Karpas-422 (cell line): ENCODE measurements around the gene RPUSD4. TPM values are rescaled to one million over a fixed set of nuclear protein-coding genes. Genes with fewer than 3 reads are reported as not detected.

ENCODE experiments used
- DNase-seq: peaks from one replicate; pipeline ENCODE4 v3.0.0-alpha.2; 2015
- H2AFZ ChIP-seq: fragments of 200-600 bp; sonication (generic); 2 replicates; pipeline ENCODE4 v1.6.1; 2014; ENCODE audit warnings: antibody characterized with exemption, low read length, mixed read lengths
- H3K27ac ChIP-seq: fragments of 200-600 bp; sonication (generic); 2 replicates; pipeline ENCODE4 v1.5.1; 2014; ENCODE audit warnings: mild to moderate bottlenecking, low read length, moderate library complexity
- H3K27me3 ChIP-seq: fragments of 200-600 bp; sonication (generic); 2 replicates; pipeline ENCODE4 v1.6.1; 2014; ENCODE audit warnings: low read length, mixed read lengths
- H3K36me3 ChIP-seq: fragments of 200-600 bp; sonication (generic); 2 replicates; pipeline ENCODE4 v1.6.1; 2014; ENCODE audit warnings: low read length, mixed read lengths; ENCODE audit not compliant: insufficient read depth
- H3K4me1 ChIP-seq: fragments of 200-600 bp; sonication (generic); 2 replicates; pipeline ENCODE4 v1.6.1; 2014; ENCODE audit warnings: mild to moderate bottlenecking, low read length, mixed read lengths
- H3K4me2 ChIP-seq: fragments of 200-600 bp; sonication (generic); 2 replicates; pipeline ENCODE4 v1.6.1; 2014; ENCODE audit warnings: low read length, low read depth, mild to moderate bottlenecking; ENCODE audit not compliant: poor library complexity, severe bottlenecking
- H3K4me3 ChIP-seq: fragments of 200-600 bp; sonication (generic); 2 replicates; pipeline ENCODE4 v1.5.1; 2014; ENCODE audit warnings: mild to moderate bottlenecking, antibody characterized with exemption, low read length, mixed read lengths
- H3K79me2 ChIP-seq: fragments of 200-600 bp; sonication (generic); 2 replicates; pipeline ENCODE4 v1.6.1; 2014; ENCODE audit warnings: mild to moderate bottlenecking, low read length, mixed read lengths
- H3K9ac ChIP-seq: fragments of 200-600 bp; sonication (generic); 2 replicates; pipeline ENCODE4 v1.6.0; 2014; ENCODE audit warnings: low read length
- H3K9me2 ChIP-seq: fragments of 200-600 bp; sonication (generic), shearing (Covaris generic); replicated peaks from 2 replicates; pipeline ENCODE4 v1.6.0; 2014; ENCODE audit warnings: mild to moderate bottlenecking, low read length, moderate library complexity; ENCODE audit not compliant: insufficient read depth
- H3K9me3 ChIP-seq: fragments of 300-700, 200-600 bp; sonication (generic); 2 replicates; pipeline ENCODE4 v1.6.1; 2014; ENCODE audit warnings: low read length, mixed read lengths
- H4K20me1 ChIP-seq: fragments of 200-600 bp; sonication (generic); 2 replicates; pipeline ENCODE4 v1.6.1; 2014; ENCODE audit warnings: mild to moderate bottlenecking, antibody characterized with exemption, low read length, low read depth; ENCODE audit not compliant: insufficient read depth
- total RNA-seq: library from RNA; depleted of rRNA; stranded (reverse); fragments of >200 nt; shearing (Covaris generic); gene quantifications from 2 replicates; pipeline ENCODE4 v1.2.3, GENCODE V29; 2014; ENCODE audit warnings: low replicate concordance

RPUSD4 gene
- total RNA-seq, 1 experiment from 2014 or later = 15.5 TPM

DNA sequence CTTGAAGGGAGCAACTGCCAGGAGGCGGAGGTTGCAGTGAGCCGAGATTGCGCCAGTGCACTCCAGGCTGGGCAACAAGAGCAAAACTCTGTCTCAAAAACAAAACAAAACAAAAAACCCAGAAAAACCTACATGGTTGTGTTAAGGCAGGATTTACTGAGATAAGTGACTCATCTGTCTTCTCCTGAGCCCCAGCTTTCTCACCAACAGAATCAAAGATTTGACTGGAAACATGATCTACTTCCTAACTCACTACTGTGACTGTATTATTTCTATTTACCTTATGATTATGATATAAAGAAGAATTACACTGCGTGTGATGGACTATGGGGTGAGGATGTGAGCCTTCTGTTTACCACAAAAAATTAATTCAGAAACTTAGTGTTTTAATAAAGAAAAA is 21.9 kb upstream of the RPUSD4 start:
- Histone ChIP-seq H3K4me1 (no peaks in the 10 kb centered on the region), H4K20me1 (no peaks in the 10 kb centered on the region), H3K36me3 (no peaks in the 10 kb centered on the region), H3K9me2 (no peaks in the 10 kb centered on the region), H3K4me3 (no peak overlapping the region), H3K4me2 (no peak overlapping the region), H2AFZ (no peak overlapping the region), H3K9me3 (no peaks in the 10 kb centered on the region), H3K79me2 (no peaks in the 10 kb centered on the region), H3K27ac (no peak overlapping the region), H3K9ac (no peak overlapping the region), H3K27me3 (no peaks in the 10 kb centered on the region)
- DNase-seq = no peak

DNA sequence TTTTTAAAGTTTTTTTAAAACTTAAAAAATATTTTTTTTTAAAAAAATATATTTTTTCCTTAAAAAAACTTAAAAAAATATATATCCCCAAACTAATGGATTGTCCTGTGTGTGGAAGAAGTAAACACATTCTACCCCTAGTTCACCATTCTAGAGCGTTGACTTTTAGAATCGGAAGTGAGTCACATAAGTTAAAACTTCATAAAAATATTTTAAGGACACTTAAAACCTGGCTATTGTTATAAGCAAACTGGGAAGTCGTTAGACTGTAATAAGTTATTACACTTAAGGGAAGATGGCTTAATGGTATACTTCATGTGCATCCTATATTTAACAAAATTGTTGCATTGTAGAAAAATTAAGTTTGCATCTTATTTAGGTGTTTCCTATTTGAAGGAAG is 21.2 kb upstream of the RPUSD4 start:
- H3K27me3 ChIP-seq = no peaks in the 10 kb centered on the region
- H3K9me2 ChIP-seq = no peaks in the 10 kb centered on the region
- H3K27ac ChIP-seq = no peak overlapping the region
- H3K9me3 ChIP-seq = no peaks in the 10 kb centered on the region
- no peaks in the 10 kb centered on the region for H4K20me1 ChIP-seq
- H3K4me1 ChIP-seq = no peaks in the 10 kb centered on the region
- no peak overlapping the region for H3K4me2 ChIP-seq
- no peak overlapping the region for H3K4me3 ChIP-seq
- H2AFZ ChIP-seq = no peak overlapping the region
- no peak for DNase-seq
- H3K36me3 ChIP-seq = no peaks in the 10 kb centered on the region
- no peak overlapping the region for H3K9ac ChIP-seq
- H3K79me2 ChIP-seq = no peaks in the 10 kb centered on the region

DNA sequence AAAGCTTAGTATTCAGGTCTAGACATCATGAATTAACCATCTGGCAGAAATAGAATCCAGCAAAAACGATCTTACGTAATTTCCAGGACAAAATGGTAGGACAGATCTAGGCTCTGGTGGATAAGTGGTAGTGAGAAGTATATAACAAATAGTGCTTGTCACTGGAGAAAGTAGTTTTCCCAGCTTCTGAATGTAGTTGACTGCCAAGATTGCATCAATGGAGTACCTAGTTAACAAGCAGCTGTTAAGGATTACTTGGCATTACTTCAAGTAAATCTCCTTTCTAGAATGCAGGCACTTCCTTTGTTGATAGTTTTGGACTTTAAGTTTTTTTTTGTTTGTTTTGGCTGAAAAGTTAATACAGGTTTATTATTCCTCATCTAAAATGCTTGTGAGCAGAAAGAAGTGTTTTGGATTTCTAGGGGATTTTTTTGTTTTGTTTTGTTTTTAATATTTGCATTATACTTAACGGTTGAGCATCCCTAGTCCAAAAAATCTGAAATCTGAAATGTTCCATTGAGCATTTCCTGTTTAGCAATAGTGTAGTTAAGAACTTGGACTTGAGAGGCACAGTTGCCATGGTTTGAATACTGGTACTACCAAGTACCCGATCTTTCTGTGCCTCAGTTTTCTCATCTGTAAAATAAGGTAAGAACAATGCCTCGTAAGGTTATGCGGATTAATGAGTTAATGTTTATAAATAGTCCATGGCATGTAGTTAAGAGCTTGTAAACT is 20.4 kb upstream of the RPUSD4 start:
- no peak overlapping the region for H3K4me3 ChIP-seq
- H2AFZ ChIP-seq = no peak overlapping the region
- no peak overlapping the region for H3K9ac ChIP-seq
- H4K20me1 ChIP-seq = no peaks in the 10 kb centered on the region
- no peak for DNase-seq
- H3K27ac ChIP-seq = no peak overlapping the region
- no peaks in the 10 kb centered on the region for H3K79me2 ChIP-seq
- H3K4me2 ChIP-seq = no peak overlapping the region
- no peaks in the 10 kb centered on the region for H3K36me3 ChIP-seq
- no peaks in the 10 kb centered on the region for H3K27me3 ChIP-seq
- no peaks in the 10 kb centered on the region for H3K9me2 ChIP-seq
- no peaks in the 10 kb centered on the region for H3K9me3 ChIP-seq
- H3K4me1 ChIP-seq = no peaks in the 10 kb centered on the region

DNA sequence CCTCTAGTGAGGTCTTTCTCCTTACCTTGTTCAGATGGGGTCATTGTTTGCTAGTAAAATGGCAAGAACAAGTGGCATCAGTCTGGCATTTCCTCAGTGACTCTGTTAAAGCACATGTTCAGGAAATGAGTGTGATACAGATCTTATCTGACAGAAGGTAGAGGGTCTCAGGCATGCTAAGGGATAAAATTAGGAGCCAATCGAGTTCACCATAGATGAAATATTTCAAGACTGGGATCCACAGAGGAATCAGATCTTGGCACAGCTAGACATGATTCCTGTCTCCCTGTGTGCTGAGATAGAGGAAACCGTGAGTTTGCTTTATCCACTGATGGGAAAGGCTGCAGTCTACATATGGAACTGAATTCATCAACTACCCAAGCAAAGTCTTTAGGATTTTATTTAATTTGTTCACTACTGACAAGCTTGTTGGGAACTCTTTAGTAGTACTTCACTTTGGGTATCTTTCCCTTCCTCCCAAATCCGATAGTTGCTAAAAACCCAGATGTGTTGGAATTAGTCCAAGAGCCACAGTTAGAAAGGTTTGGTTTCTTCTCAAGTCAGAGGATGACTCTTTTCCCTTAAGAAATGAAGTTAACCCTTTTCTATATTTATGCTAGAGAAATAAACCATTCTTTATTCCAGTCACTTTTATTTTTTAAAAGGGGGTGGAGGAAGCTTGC is 18.5 kb upstream of the RPUSD4 start:
- H3K9ac ChIP-seq = no peak overlapping the region
- H2AFZ ChIP-seq = no peak overlapping the region
- H3K27me3 ChIP-seq = no peaks in the 10 kb centered on the region

DNA sequence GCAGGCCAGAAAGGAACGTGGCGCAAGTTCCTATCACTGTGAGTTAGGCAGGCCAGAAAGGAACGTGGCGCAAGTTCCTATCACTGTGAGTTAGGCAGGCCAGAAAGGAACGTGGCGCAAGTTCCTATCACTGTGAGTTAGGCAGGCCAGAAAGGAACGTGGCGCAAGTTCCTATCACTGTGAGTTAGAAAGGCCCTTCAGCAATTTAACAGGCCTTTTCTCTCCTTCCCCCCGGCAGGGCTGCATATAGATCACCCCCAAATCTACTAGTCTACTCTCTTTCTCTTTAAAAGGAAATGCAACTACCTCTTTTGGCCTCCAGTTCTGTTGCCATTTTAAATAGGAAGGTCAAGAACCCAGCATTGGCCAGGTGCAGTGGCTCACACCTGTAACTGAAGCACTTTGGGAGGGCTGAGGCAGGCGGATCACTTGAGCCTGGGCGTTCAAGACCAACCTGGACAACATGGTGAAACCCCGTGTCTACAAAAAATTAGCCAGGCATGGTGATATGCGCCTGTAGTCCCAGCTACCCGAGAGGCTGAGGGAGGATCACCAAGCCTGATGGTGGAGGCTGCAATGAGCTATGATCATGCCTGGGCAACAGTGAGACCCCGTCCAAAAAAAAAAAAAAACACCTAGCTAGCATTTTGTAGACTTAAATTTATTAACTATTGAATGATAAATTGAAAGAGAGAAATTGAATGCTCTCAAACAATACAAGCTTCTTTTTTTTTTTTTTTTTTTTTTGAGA is 15.1 kb upstream of the RPUSD4 start:
- Histone ChIP-seq H3K4me3 (no peak overlapping the region), H3K36me3 (no peaks in the 10 kb centered on the region), H3K27me3 (no peaks in the 10 kb centered on the region), H4K20me1 (no peaks in the 10 kb centered on the region), H2AFZ (no peak overlapping the region), H3K4me1 (no peaks in the 10 kb centered on the region), H3K9ac (no peak overlapping the region), H3K27ac (no peak overlapping the region), H3K9me3 (no peaks in the 10 kb centered on the region), H3K79me2 (no peaks in the 10 kb centered on the region), H3K9me2 (no peaks in the 10 kb centered on the region), H3K4me2 (no peak overlapping the region)
- no peak for DNase-seq

More for the DNA sequence above, 18.5 kb upstream of the RPUSD4 start:
- Histone ChIP-seq H3K9me3 (no peaks in the 10 kb centered on the region), H3K4me2 (no peak overlapping the region), H3K9me2 (no peaks in the 10 kb centered on the region), H3K79me2 (no peaks in the 10 kb centered on the region), H3K4me1 (no peaks in the 10 kb centered on the region), H3K4me3 (no peak overlapping the region), H4K20me1 (no peaks in the 10 kb centered on the region), H3K36me3 (no peaks in the 10 kb centered on the region), H3K27ac (no peak overlapping the region)
- DNase-seq = no peak

DNA sequence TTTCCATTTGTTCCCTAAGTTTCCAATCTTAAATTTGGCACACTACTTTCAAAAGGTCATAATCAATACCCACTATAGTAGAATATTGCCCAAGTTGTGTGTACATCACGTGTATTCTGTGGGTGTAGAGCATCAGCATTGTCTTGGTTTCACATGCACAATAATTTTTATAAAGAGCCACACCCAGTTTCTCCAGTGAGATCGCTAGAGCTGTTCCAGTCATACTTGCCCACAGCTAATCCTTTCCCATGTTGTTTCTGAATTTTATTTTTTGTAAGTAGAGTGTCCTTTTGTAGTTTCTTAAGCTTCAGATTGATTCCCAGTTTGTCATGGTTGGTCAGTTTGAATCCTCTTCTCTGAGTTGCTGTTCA is 13.8 kb upstream of the RPUSD4 start:
- no peaks in the 10 kb centered on the region for H4K20me1 ChIP-seq
- no peaks in the 10 kb centered on the region for H3K79me2 ChIP-seq

DNA sequence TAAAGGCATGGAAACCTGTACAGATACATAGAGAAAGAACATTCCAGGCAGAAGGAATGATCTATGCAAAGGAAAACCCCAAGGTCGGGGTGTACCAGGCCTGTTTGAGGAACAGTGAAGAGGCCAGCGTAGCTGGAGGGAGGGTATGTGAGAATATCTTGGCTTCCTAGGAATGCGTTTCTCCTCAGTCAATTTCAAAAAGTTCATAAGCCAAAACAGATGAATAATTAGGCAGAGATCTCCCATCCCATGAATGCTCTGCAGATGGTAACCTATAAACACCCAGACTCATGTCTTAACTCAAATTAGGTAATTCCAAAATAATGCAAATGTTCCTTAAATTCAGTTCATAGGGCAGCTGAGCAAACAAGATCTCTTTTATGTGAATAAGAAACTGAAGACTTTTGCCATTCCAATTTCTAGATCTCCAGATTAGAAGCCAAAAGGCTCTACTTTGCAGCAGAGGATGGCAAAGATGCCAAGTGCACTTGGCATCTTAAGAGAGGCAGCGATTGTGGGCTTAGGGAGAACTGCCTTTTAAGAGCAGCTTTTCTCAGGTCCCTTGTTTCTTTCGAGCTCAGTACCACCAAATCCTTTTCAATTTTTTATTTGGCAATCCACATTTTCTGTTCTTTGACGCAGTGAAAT is 13.3 kb upstream of the RPUSD4 start:
- H3K79me2 ChIP-seq = no peaks in the 10 kb centered on the region
- no peaks in the 10 kb centered on the region for H3K9me3 ChIP-seq

More for the DNA sequence above, 13.8 kb upstream of the RPUSD4 start:
- Histone ChIP-seq H2AFZ (no peak overlapping the region), H3K36me3 (no peaks in the 10 kb centered on the region), H3K27me3 (no peaks in the 10 kb centered on the region), H3K4me3 (no peak overlapping the region), H3K4me1 (no peaks in the 10 kb centered on the region), H3K9me3 (no peaks in the 10 kb centered on the region), H3K9me2 (no peaks in the 10 kb centered on the region), H3K9ac (no peak overlapping the region), H3K4me2 (no peak overlapping the region), H3K27ac (no peak overlapping the region)
- DNase-seq = no peak

DNA sequence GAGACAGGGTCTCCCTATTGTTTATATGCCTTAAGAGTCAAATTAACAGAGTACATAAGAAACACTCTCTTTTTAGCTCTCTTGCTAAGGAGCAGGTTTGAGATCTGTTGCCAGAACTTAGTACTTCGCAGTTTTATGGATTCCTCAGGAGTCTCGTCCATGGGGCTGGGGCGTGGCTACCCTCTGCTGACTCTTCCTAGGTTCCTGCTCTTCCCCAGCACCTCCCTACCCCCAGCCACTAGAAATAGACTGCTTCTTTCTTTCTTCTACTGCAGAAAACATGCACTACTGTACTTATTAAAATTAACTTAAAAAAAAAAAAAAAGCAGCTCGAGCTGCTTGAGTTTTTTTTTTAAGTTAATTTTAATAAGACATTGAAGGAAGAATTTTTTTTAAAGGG is 8.1 kb upstream of the RPUSD4 start:
- Histone ChIP-seq H3K36me3 (no peaks in the 10 kb centered on the region), H3K4me2 (no peak overlapping the region), H3K27ac (no peak overlapping the region), H2AFZ (no peak overlapping the region), H3K9ac (no peak overlapping the region), H3K4me3 (no peak overlapping the region), H3K27me3 (no peaks in the 10 kb centered on the region), H3K9me3 (no peaks in the 10 kb centered on the region), H4K20me1 (no peaks in the 10 kb centered on the region), H3K9me2 (no peaks in the 10 kb centered on the region), H3K4me1 (peaks cover 8% of the 10 kb centered on the region), H3K79me2 (no peaks in the 10 kb centered on the region)
- no peak for DNase-seq

More for the DNA sequence above, 13.3 kb upstream of the RPUSD4 start:
- no peak overlapping the region for H3K9ac ChIP-seq
- no peak overlapping the region for H3K4me2 ChIP-seq
- no peak for DNase-seq
- H4K20me1 ChIP-seq = no peaks in the 10 kb centered on the region
- no peak overlapping the region for H2AFZ ChIP-seq
- H3K36me3 ChIP-seq = no peaks in the 10 kb centered on the region
- no peak overlapping the region for H3K4me3 ChIP-seq
- H3K4me1 ChIP-seq = no peaks in the 10 kb centered on the region
- H3K27me3 ChIP-seq = no peaks in the 10 kb centered on the region
- H3K9me2 ChIP-seq = no peaks in the 10 kb centered on the region
- H3K27ac ChIP-seq = no peak overlapping the region
